ENCODE data around the gene LAMA4. TPM values are rescaled to one million over a fixed set of nuclear protein-coding genes. Genes with fewer than 3 reads are reported as not detected.

Gene LAMA4
- total RNA-seq, 4 donors from 2014 or later, result 107 to 329 (median 271) TPM

GRCh38 chr6:112178846-112179245, 75.5 kb downstream of the LAMA4 start:
- Histone ChIP-seq H3K4me3 (no peak overlapping the region), H3K27me3 (no peaks in the 10 kb centered on the region), H3K27ac (no peak overlapping the region), H3K9me3 (no peaks in the 10 kb centered on the region), H3K4me1 (no peaks in the 10 kb centered on the region), H3K36me3 (no peaks in the 10 kb centered on the region)
- TF ChIP-seq CTCF (IDR thresholded peaks at IDR 0.05), result no peak
- no peak for TF ChIP-seq POLR2A (IDR thresholded peaks at IDR 0.05)
- intact Hi-C loops (cut with DNase I; ENCODE audit: low total_unique reads), result loop anchor here (5.0 kb wide), 1 partner anchor 133 kb away; no protein-coding TSS in a partner anchor
- no peak for DNase-seq

- no peak overlapping the region for H3K27ac ChIP-seq
- no peaks in the 10 kb centered on the region for H3K9me3 ChIP-seq
- H3K27me3 ChIP-seq, result no peaks in the 10 kb centered on the region
- no peak for DNase-seq
- TF ChIP-seq CTCF (IDR thresholded peaks at IDR 0.05) (no peak), POLR2A (IDR thresholded peaks at IDR 0.05) (no peak)
- no peaks in the 10 kb centered on the region for H3K4me1 ChIP-seq
- intact Hi-C loops (cut with DNase I; ENCODE audit: low total_unique reads), result loop anchor here (5.0 kb wide), 1 partner anchor 135 kb away; no protein-coding TSS in a partner anchor
- H3K36me3 ChIP-seq, result no peaks in the 10 kb centered on the region
- H3K4me3 ChIP-seq, result no peak overlapping the region
These were observed 77.3 kb downstream of the LAMA4 start for GRCh38 chr6:112177092-112177491.

- H3K36me3 ChIP-seq, result no peaks in the 10 kb centered on the region
These were observed 78.2 kb downstream of the LAMA4 start for GRCh38 chr6:112176175-112176574.

GRCh38 chr6:112173221-112173804, 81.1 kb downstream of the LAMA4 start:
- no peaks in the 10 kb centered on the region for H3K27me3 ChIP-seq
- H3K9me3 ChIP-seq, result no peaks in the 10 kb centered on the region
- H3K4me1 ChIP-seq, result no peaks in the 10 kb centered on the region
- H3K27ac ChIP-seq, result no peak overlapping the region
- intact Hi-C loops (cut with DNase I; ENCODE audit: low total_unique reads), result no loop called here
- H3K4me3 ChIP-seq, result no peak overlapping the region
- DNase-seq, result no peak
- no peaks in the 10 kb centered on the region for H3K36me3 ChIP-seq
- TF ChIP-seq POLR2A (IDR thresholded peaks at IDR 0.05) (no peak), CTCF (IDR thresholded peaks at IDR 0.05) (no peak)

More at GRCh38 chr6:112176175-112176574, 78.2 kb downstream of the LAMA4 start:
- intact Hi-C loops (cut with DNase I; ENCODE audit: low total_unique reads), result loop anchor here (5.0 kb wide), 1 partner anchor 136 kb away; no protein-coding TSS in a partner anchor
- no peaks in the 10 kb centered on the region for H3K27me3 ChIP-seq
- no peaks in the 10 kb centered on the region for H3K9me3 ChIP-seq
- no peak for TF ChIP-seq POLR2A (IDR thresholded peaks at IDR 0.05)
- TF ChIP-seq CTCF (IDR thresholded peaks at IDR 0.05), result no peak
- no peak for DNase-seq
- H3K4me1 ChIP-seq, result no peaks in the 10 kb centered on the region
- no peak overlapping the region for H3K4me3 ChIP-seq
- no peak overlapping the region for H3K27ac ChIP-seq

GRCh38 chr6:112172540-112172939, 81.8 kb downstream of the LAMA4 start:
- Histone ChIP-seq H3K36me3 (no peaks in the 10 kb centered on the region), H3K27me3 (no peaks in the 10 kb centered on the region), H3K4me1 (no peaks in the 10 kb centered on the region), H3K4me3 (no peak overlapping the region), H3K9me3 (no peaks in the 10 kb centered on the region), H3K27ac (no peak overlapping the region)
- DNase-seq, result no peak
- intact Hi-C loops (cut with DNase I; ENCODE audit: low total_unique reads), result no loop called here
- TF ChIP-seq POLR2A (IDR thresholded peaks at IDR 0.05), result no peak
- TF ChIP-seq CTCF (IDR thresholded peaks at IDR 0.05), result no peak

Data from uterus (tissue), 4 donors.